GM18858 (cell line): ENCODE results near the gene TET1.
"Not testable (repeated sequence)": the region's sequence is repeated elsewhere in the genome, so short reads cannot be mapped to it uniquely, and the experiment has no call there.

ENCODE experiments used
- ATAC-seq: cut with Tn5 transposase; IDR thresholded peaks from one replicate; pipeline ENCODE4 v1.9.1; 2021; ENCODE audit not compliant: unreplicated experiment

Gene TET1

DNA sequence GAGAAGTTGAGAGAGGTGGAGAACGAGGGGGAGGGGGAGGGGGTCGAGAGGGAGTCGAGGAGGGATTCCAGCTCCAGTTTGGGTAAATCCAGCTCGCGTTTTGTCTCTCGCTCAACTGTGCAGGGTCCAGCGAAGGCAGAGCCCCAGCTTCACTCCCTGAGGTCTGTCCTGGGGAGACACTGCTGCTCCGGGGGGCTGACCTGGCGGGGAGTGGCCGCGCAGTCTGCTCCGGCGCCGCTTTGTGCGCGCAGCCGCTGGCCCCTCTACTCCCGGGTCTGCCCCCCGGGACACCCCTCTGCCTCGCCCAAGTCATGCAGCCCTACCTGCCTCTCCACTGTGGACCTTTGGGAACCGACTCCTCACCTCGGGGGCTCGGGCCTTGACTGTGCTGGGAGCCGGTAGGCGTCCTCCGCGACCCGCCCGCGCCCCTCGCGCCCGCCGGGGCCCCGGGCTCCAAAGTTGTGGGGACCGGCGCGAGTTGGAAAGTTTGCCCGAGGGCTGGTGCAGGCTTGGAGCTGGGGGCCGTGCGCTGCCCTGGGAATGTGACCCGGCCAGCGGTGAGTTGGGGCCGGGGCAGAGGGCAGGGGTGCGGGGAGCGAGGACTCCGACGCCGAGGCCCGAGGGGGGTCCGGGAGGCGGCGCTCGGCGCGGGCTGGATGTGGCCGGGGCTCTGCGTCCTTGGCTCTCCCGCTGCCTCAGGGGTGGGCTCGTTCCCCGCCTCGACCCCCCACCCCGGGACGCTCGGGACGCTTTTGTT lies at the start of gene TET1:
TSS of gene TET1 (plus strand) at position 152 of the 757 bp plus-strand sequence. CDS start 12,002 bp downstream, outside the sequence.
- no peak for ATAC-seq

DNA sequence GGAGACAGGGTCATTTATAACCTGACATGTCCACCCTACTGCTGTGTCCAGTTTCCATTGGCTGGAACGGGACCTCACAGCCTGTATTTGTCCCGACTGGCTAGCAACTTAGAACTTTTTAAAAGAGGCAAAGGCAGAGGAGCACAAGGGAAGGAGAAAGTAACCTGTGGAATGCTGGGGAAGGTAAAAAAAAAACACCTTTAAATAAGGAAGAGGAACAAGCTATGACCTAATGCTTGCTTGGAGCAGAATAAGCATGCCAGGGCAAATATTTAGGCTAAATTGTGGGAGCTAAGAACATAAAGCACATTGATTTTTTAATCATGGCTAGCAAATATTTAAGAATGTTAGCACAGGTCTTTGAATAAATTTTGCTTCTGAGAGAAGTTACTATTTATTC lies 43.9 kb upstream of the TET1 start:
- ATAC-seq = not testable (repeated sequence)

DNA sequence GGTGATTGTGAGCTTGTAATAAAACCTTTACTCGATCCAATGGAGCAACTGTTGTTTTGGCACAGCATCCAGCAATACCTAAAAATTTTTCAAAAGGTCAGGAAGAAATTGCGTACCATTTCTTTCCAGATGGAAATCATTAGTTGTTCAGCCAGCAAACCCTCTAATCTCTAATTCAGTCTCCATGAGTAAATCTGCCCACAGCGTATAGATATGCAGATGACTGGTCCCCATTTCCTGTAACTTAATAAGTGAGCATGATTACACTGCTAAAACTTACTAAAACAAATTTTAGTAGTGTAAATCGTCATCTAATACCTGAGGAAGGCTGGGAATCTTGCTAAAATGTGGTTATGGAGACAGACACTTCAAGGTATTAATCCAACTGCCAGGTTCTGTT lies 43.4 kb upstream of the TET1 start:
- ATAC-seq = no peak

DNA sequence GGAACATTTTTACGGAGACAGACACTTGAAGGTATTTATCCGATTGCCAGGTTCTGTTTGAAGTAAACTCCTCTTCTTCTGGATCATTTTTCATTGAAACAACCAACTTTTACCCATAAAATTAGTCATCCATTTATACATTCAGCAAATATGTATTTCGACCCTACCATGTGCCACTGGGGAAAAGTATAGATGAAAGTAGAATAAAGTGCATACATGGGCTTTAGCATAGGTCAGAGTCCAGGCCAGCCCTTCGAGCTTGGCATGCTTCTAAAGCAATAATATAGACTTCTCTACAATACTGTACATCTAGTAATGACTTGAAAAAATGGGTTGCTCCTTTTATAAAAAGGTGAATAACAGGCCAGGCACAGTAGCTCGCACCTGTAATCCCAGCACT lies 42.9 kb upstream of the TET1 start:
- ATAC-seq = no peak

DNA sequence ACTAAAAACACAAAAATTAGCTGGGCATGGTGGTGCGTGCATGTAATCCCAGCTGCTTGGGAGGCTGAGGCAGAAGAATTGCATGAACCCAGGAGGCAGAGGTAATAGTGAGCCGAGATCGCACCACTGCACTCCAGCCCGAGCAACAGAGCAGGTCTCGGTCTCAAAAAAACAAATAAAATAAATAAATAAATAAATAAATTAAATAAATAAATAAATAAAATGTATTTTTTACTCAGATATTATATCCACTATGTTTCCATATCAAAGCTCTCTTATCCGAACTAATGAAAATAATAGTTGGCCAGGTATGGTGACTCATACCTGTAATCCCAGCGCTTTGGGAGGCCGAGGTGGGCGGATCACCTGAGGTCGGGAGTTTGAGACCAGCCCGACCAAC lies 41.5 kb upstream of the TET1 start:
- ATAC-seq = not testable (repeated sequence)

DNA sequence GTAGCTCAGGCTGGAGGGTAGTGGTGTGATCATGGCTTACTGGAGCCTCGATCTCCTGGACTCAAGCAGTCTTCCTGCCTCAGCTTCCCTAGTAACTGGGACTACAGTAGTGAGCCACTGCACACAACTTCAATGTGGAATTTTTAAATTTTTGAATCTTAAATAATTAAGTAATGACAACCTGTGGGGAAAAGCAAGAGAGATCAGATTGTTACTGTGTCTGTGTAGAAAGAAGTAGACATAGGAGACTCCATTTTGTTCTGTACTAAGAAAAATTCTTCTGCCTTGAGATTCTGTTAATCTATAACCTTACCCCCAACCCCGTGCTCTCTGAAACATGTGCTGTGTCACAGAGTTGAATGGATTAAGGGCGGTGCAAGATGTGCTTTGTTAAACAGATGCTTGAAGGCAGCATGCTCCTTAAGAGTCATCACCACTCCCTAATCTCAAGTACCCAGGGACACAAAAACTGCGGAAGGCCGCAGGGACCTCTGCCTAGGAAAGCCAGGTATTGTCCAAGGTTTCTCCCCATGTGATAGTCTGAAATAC lies 34.6 kb upstream of the TET1 start:
- not testable (repeated sequence) for ATAC-seq

DNA sequence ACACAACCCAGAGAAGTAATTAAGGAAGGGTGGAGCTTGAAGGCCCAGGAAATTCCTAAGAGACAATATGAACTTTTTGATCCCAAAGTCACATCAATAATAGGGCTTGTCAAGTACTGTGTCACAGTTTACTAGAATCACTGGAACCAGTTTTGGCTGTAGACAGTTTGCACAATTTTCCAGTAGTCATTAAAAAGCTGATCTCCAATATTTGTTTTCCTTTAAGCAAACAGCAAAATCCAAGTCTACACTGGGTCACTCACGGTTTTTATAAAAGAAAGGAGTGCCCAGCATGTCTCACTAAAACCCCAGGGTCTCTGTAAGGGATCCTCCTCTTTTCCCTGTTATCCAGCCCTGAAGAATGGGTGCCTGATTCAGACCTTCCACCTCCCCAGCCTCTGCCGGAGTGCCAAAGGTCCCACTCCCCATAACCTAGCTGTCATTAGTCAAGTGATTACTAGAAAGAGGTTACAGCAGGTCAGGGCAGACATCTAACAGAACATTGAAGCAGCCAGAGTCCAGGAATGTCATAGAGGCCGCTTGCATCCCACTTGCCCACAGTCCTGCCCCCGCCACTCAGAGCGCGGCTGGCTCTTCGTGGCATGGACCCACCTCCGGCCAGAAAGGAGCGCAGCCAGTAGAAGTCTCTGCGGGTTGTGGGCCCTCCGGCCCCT lies 33.4 kb upstream of the TET1 start:
- ATAC-seq = peak; percentile 50

DNA sequence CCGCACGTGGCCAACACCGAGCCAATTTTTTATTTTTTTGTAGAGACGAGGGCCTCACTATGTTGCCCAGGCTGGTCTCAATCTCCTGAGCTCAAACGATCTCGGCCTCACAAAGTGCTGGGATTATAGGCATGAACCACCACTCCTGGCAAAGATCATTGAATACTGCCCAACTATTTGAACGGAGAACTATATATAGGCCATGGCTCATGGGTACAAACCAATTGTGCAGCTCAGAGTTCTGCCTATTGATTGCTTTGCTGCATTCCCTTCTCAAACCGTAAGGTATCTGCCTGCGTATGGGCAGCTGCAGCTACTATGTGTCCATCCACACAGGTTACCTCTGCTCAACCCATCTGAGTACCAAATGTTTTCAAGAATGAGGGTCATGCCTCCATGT lies 23.2 kb upstream of the TET1 start:
- ATAC-seq = no peak

DNA sequence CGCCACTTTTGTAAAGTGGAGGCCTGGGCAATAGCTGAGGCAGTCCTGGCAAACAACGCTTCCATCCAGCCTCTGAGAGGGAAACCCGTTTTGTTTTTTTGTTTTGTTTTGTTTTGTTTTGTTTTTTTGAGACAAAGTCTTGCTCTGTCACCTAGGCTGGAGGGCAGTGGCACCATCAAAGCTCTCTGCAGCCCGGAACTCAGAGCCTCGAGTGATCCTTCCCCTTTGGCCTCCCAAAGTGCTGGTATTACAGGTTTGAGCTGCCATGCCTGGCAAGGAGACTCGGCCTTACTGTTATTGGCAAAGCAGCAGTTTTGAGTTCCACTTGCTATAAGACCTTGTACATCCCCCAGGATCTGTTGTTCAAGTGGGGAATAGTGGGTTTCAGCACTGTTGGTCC lies 22.3 kb upstream of the TET1 start:
- no peak for ATAC-seq

DNA sequence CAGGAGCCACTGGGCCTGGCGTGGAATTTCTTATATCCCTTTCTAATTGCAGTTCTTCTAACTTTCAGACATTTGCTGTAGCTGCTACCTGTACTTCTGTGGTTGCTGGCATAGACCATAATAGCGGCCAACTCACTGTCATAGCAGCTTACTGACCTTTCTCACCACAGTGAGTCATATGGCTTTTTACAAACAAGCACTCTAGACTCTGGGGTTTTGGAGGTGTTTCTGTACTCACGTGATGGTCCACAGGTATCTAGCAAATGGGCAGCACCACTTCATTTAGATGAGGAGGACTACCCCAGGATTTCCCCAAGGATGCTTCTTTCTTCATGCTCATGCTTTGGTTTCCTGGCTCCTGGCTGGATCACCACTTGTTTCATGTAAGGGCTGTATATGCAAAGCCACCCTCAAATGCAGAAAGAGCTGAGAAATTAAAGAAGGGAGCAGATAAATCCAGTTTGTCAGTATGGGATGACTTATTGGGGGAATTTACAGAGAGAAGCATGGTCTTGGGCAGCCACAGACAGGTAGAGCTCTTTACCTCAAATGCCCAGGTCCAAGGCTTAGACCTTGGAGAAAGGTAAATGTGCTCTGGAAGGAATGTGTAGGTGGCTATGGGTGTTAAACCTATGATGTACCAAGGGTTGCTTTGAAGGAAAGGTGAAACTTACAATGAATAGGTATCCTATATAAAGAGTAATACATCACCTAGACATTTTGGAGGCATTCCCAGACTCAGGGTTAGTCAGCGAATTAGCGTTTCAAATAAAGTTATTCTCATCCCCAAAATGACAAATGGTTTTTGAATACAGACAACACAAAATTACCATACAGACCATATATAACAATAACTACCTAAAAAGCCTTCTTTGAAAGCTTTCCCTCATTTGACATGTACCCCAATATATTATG lies 16.9 kb upstream of the TET1 start:
- no peak for ATAC-seq

DNA sequence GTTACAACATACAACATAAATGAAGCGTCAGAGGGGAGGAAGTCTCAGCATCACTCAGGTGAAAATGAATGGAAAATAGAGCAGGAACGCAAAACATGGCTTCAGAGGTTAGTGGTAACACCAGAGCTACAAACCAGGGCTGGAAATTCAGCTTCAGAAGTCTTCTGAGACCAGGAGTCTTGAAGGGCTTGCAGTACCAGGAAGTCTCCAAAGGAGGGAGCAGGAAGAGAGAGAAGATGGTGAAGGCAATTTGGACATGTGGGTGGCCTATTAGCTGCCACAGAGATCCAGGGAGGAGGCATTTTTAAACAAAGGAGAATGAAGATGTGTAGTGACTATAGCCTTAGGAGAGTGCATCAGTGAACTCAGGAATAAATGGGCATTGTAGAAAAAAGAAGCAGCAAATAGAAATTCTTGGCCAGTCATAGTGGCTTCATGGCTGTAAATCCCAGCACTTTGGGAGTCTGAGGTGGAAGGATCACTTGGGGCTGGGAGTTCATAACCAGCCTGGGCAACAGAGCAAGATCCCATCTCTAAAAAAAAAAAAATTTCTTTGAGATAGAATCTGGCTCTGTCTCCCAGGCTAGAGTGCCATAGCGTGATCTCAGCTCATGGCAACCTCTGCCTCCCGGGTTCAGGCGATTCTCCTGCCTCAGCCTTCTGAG lies 9.3 kb upstream of the TET1 start:
- peak; percentile 82 for ATAC-seq

DNA sequence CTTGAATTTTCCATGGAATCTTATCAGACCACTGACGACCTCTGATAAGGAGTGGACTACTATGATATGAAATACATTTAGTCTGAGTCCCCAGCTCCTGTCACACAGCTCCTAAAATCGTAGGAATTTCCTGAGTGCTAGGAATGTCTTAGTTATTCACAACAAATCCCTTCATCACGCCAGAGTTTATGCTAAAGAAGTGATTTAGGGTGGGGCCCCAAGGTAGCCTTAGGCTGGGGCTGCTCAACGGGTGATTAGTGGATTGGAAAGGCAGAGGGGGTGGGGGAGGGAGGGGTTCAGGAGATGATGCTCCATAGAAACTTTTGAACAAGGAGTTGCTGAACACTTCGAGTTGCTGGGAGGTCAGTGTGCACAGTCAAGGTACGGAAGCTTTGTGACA lies 7.0 kb upstream of the TET1 start:
- ATAC-seq = no peak

DNA sequence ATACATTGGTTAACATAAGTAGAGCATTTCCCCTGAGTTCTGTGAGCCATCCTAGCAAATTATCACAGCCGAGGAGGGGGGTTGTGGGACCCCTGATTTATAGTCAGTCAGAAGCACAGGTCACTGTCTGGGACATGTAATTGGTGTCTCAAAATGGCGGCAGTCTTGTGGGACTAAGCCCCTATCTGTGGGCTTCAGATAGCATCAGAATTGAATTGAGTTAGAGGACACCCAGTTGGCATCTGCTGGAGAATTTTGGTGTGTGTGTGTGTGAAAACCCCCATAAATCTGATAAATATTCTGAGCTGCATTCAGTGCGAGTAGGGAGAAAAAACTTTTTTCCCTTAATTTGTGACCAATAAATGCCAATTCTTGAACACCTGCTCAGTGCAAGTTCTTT lies 6.5 kb upstream of the TET1 start:
- no peak for ATAC-seq

DNA sequence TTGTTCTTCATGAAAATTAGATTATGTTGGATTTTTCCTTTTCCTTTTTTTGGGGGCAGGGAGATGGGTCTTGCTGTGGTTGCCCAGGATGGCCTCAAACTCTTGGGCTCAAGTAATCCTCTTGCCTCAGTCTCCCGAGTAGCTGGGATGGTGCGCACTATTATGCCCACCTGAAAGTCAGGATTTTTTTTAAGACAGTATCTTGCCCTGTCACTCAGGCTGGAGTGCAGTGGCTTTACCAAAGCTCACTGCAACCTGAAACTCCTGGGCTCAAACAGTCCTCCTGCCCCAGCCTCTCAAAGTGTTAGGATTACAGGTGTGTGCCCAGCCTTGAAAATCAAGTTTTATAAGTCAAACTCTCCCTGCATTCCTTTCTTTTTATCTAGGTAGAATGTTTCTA lies 1.7 kb upstream of the TET1 start:
- no peak for ATAC-seq

DNA sequence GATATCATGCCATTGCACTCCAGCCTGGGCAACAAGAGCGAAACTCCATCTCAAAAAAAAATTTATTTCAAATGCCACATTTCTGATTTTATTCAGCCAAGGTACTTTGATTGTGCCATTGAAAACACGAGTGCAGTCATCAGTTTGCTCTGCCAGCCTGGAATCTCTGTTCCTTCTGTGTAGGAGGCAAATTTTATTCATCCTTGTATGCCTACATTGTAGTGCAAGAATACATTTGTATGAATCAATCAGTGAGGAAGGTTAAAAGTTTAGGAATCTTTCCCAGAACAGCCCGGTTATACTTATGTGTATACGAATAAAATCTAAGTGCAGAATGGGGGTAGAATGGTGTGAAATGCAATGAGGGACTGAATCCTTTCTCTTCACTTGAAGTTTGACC lies 886 bp upstream of the TET1 start:
- no peak for ATAC-seq

DNA sequence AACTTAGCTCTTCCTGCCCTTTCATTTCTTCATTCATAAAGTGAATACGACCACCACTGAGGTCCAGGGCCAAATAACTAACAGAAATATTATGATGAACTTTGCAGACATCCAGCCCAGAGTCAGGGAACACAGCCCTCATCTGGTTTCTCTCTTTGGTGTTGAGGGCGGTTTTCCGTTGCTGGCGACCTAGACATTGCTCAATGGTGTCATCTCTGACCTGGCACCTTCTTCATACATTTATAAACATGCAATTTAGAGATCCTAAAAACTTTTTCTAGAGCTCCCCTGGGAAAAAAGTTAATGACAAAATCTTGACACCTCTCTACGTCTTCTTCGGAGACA lies 324 bp upstream of the TET1 start:
- ATAC-seq = no peak

DNA sequence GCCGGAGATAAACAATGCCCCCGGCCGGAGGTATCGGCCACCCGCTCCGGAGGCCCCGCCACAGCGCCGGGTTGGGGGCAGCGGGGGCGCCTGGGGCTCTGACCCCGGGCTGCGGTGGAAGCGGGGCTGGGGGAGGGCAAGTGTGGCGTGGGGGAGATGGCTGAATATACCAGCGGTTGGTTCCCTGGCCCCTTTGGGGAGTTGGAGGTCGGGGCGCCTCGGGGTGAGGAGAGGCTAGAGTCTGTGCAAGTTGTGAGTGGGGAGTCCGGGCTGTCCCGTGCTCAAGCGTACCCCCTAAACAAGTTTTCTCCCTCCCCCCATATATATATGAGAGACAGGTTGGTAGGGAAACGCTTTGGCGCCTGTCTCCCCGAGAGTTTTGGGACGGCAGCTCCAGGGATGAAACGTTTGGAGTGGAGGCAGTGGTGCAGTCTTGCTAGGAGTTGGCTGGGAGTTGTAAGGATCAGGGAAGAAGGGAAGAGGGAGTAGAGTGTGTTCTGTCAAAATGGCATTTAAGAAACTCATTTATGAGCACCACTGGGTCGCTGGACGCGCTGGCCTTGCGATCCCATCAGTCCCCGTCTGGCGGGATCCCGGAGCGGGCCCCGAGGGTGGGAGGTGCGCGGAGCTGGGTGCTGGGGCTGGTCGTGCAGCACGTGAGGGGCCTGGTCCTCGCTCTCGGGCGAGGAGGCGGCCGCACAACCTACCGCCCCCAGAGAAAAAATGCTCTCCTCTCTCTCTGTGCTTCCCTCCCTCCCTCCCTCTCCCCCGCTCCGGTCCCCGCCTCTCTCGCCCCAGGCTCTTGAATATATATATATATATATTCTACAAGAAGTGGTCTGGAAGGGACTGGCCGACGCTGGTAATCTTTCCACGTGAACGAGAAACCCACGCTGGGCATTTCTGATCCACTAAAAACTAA lies 1.1 kb downstream of the TET1 start:
- no peak for ATAC-seq

DNA sequence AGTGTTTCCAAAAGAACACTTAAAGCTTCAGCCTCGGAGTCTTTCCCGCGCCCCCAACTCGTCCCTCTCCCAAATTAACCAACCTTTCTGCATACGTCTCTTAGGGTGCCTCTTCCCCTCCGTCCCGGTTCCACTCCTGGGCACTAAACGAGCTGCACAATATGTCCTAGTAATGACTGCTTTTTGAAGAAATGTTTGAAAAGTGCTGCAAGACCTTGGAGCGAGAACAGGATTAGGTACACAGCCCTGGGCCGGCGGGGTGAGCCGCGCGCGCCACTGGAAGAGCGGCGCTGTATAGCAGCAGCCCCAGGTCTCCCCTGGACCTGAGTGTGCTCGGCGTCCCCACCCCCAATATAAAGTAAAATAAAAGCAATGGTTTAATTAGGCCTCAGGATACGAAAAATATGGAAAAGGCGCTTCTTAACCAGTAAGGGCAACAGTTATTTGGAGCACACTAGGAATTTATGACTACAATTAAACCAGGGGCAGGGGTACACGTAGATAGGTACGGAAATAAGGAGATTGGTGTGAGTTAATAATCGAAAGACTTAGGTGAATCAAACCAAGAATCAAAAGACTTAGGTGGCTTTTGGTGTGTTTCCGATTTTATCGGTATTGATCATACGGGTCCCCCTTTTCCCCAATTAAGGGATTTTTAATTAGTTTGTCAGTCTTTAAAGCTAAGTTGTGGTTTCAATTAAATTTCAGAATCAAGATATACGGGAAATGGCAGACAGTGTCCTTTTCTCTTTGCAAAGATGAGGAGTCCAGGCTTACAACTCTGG lies 1.9 kb downstream of the TET1 start:
- ATAC-seq = no peak
